ENCODE results near the gene STRIP2.
"Not testable (repeated sequence)": the region's sequence is repeated elsewhere in the genome, so short reads cannot be mapped to it uniquely, and the experiment has no call there.

Gene STRIP2

DNA sequence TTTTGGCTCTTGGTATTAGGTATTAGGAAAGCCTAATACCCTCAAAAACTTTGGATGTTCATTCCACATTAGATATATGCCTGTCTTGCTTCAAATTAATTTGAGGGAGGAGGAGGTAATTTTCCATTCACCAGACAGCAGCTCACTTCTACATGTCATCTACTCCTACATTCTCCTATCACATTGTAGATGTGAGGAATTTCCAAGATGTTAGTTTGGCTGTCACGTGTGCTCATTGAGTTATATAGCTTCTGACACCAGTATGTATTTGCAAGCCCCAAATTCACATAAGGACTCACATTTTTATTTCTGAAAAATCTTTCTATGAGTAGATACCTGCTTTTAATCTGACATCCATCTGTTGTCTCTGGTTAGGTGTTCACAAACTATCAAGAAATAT is 45.6 kb downstream of the STRIP2 start:
- H3K4me3 ChIP-seq (ENCODE audit: low read length) = no peak overlapping the region
- no peak for TF ChIP-seq CTCF (conservative IDR thresholded peaks at IDR 0.05; ENCODE audit: low read depth, low read length)
- DNase-seq (ENCODE audit: low read depth) = no peak

- no peak for TF ChIP-seq CTCF (conservative IDR thresholded peaks at IDR 0.05; ENCODE audit: low read depth, low read length)
- DNase-seq (ENCODE audit: low read depth) = no peak
- H3K4me3 ChIP-seq (ENCODE audit: low read length) = no peak overlapping the region
Measured at GRCh38 chr7:129480674-129481363, 46.6 kb downstream of the STRIP2 start.

GRCh38 chr7:129481376-129481775 is 47.1 kb downstream of the STRIP2 start:
- DNase-seq (ENCODE audit: low read depth); H3K4me3 ChIP-seq (ENCODE audit: low read length): not testable (repeated sequence)

DNA sequence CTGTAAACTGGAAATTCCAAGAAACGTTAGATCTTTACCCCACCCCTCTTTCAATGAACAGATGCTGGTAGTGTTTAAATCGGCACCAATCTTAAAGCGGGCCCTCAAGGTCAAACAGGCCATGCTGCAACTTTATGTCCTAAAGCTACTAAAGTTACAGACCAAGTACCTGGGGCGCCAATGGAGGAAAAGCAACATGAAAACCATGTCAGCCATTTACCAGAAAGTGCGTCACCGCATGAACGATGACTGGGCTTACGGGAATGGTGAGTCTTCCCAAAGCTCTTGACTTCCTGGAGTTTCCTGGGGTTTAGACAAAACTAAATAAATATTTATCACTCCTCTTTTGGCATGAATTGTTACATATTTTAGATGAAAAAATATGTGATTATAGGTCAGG is 48.5 kb downstream of the STRIP2 start:
- no peak for DNase-seq (ENCODE audit: low read depth)
- no peak for TF ChIP-seq CTCF (conservative IDR thresholded peaks at IDR 0.05; ENCODE audit: low read depth, low read length)

DNA sequence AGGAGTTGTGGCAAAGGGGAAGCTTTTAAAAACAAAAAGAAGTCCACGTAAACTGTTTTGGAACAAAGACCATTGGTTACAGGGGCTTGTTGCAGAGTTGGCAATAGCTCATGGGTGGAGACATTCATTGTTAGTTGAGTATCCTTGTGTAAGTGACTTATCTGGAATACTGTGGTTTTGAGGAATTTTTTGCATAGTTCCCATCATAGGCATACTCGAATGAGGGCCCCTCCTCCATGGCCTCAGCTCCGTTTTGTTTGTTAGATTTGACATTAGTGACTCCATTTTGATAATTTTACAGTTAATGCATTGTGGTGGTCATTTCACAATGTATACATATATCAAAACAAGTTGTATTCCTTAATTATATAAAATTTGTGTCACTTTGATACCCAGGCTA is 55.3 kb downstream of the STRIP2 start:
- no peak for TF ChIP-seq CTCF (conservative IDR thresholded peaks at IDR 0.05; ENCODE audit: low read depth, low read length)
- H3K4me3 ChIP-seq (ENCODE audit: low read length) = no peak overlapping the region
- DNase-seq (ENCODE audit: low read depth) = peak; percentile 41

More for the DNA sequence above, 48.5 kb downstream of the STRIP2 start:
- no peak overlapping the region for H3K4me3 ChIP-seq (ENCODE audit: low read length)

DNA sequence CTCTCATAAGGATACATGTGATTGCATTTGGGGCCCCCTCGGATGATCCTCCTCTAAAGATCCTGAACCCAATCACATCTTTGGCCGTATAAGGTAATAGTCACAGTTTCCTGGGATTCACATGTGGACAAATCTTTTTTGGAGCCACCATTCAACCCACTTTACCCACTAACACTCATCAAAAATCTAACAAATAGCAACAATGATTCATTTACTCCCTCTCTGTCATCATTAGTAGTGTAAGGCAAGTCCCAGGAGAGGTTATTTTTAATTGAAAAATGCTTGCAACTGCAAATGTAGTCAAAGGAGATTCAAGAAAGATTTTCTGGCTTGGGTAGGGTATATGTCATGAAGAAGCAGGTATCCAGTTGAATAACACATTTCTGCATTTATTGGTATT is 58.2 kb downstream of the STRIP2 start:
- TF ChIP-seq CTCF (conservative IDR thresholded peaks at IDR 0.05; ENCODE audit: low read depth, low read length) = no peak
- DNase-seq (ENCODE audit: low read depth) = no peak
- no peak overlapping the region for H3K4me3 ChIP-seq (ENCODE audit: low read length)

- peak; percentile 18 for TF ChIP-seq CTCF (conservative IDR thresholded peaks at IDR 0.05; ENCODE audit: low read depth, low read length)
- H3K4me3 ChIP-seq (ENCODE audit: low read length) = no peak overlapping the region
- DNase-seq (ENCODE audit: low read depth) = no peak
Measured at GRCh38 chr7:129493555-129493954, 59.3 kb downstream of the STRIP2 start.
